Measurements from ENCODE around the gene ZNF444. TPM values are rescaled to one million over a fixed set of nuclear protein-coding genes. Genes with fewer than 3 reads are reported as not detected.

The ZNF444 gene
- total and polyA plus RNA-seq, 9 of the 15 experiments (the other 6 are each of a cell fraction or from before 2014, with no cell fraction given) = 0.39 to 40.0 (median 6.9) TPM

DNA sequence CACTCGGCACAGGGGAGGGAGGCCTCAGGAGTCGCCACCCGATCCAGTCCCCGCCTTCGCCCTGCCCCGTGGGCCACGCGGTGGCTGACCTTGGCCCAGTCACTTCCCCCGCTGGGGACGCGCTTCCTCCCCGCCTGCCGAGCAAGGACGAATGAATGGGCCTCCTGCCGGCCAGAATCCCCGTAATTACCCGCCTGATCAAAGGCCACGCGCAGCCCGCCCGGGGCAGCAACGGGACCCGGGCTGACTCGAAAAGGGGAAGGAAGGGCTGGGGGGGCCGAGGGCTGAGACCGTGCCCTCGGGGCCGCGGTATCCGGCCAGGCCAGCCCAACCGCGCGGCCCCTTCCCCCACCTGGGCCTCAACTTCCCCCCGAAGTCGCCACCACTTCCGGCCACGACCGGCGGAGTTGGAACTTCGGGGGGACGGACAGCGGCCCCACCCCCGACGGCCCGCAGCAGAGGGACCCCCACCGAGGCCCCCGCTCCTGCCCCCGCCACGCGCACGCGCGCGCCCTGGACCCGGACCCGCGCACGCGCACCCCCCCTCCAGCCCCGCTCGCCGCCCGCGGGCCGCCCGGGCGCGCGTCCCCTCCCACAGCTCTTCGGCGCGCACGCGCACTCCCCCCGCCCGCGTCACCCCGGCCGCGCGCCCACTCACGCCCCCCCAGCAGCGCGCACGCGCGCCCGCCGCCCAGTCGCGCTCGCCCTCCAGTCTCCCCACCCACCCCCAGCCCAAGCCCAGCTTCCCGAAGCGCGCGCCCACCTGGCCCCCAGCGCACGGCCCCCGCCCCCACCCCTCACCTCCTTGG lies 20.5 kb upstream of the ZNF444 start (continued):
- TF ChIP-seq, protein P1, sequence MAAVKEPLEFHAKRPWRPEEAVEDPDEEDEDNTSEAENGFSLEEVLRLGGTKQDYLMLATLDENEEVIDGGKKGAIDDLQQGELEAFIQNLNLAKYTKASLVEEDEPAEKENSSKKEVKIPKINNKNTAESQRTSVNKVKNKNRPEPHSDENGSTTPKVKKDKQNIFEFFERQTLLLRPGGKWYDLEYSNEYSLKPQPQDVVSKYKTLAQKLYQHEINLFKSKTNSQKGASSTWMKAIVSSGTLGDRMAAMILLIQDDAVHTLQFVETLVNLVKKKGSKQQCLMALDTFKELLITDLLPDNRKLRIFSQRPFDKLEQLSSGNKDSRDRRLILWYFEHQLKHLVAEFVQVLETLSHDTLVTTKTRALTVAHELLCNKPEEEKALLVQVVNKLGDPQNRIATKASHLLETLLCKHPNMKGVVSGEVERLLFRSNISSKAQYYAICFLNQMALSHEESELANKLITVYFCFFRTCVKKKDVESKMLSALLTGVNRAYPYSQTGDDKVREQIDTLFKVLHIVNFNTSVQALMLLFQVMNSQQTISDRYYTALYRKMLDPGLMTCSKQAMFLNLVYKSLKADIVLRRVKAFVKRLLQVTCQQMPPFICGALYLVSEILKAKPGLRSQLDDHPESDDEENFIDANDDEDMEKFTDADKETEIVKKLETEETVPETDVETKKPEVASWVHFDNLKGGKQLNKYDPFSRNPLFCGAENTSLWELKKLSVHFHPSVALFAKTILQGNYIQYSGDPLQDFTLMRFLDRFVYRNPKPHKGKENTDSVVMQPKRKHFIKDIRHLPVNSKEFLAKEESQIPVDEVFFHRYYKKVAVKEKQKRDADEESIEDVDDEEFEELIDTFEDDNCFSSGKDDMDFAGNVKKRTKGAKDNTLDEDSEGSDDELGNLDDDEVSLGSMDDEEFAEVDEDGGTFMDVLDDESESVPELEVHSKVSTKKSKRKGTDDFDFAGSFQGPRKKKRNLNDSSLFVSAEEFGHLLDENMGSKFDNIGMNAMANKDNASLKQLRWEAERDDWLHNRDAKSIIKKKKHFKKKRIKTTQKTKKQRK (IDR thresholded peaks at IDR 0.05; ENCODE audit: borderline replicate concordance, low read depth, low read length) = no peak
- TF ChIP-seq ZNF644 (tag; IDR thresholded peaks at IDR 0.05; ENCODE audit: low read depth) (peak; percentile 61; the same call in 1 of the 2 replicates), ZNF274 (IDR thresholded peaks at IDR 0.05; ENCODE audit: borderline replicate concordance, low read depth, low read length) (no peak), ZNF398 (CRISPR knock-in tag; IDR thresholded peaks at IDR 0.05) (no peak), HMG20A (CRISPR knock-in tag; conservative IDR thresholded peaks at IDR 0.05) (no peak), ZBED1 (IDR thresholded peaks at IDR 0.05) (no peak), STAT5A (IDR thresholded peaks at IDR 0.05; ENCODE audit: borderline replicate concordance, low read length) (no peak), ATF7 (IDR thresholded peaks at IDR 0.05) (no peak), CBX1 (IDR thresholded peaks at IDR 0.05; ENCODE audit: low read depth) (0 out of 2 replicates have a peak, but pooled peaks have one; percentile 0), HIVEP1 (CRISPR knock-in tag; IDR thresholded peaks at IDR 0.05) (no peak), ZNF408 (CRISPR knock-in tag; IDR thresholded peaks at IDR 0.05; ENCODE audit: low read depth) (no peak), FOXA3 (CRISPR knock-in tag; conservative IDR thresholded peaks at IDR 0.05 in 1 of 2, IDR thresholded peaks at IDR 0.05 in 1 of 2) (no peak), ETV1 (tag; conservative IDR thresholded peaks at IDR 0.05; ENCODE audit: low read depth) (peak; percentile 56), ESRRA (IDR thresholded peaks at IDR 0.05; ENCODE audit: borderline replicate concordance, low read depth) (peak; percentile 96)
- TF ChIP-seq, protein P2, sequence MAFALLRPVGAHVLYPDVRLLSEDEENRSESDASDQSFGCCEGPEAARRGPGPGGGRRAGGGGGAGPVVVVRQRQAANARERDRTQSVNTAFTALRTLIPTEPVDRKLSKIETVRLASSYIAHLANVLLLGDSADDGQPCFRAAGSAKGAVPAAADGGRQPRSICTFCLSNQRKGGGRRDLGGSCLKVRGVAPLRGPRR (CRISPR knock-in tag; IDR thresholded peaks at IDR 0.05) = no peak
- TF ChIP-seq, protein P3, sequence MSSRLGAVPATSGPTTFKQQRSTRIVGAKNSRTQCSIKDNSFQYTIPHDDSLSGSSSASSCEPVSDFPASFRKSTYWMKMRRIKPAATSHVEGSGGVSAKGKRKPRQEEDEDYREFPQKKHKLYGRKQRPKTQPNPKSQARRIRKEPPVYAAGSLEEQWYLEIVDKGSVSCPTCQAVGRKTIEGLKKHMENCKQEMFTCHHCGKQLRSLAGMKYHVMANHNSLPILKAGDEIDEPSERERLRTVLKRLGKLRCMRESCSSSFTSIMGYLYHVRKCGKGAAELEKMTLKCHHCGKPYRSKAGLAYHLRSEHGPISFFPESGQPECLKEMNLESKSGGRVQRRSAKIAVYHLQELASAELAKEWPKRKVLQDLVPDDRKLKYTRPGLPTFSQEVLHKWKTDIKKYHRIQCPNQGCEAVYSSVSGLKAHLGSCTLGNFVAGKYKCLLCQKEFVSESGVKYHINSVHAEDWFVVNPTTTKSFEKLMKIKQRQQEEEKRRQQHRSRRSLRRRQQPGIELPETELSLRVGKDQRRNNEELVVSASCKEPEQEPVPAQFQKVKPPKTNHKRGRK (tag; IDR thresholded peaks at IDR 0.05) = no peak
- TF ChIP-seq, protein P4, sequence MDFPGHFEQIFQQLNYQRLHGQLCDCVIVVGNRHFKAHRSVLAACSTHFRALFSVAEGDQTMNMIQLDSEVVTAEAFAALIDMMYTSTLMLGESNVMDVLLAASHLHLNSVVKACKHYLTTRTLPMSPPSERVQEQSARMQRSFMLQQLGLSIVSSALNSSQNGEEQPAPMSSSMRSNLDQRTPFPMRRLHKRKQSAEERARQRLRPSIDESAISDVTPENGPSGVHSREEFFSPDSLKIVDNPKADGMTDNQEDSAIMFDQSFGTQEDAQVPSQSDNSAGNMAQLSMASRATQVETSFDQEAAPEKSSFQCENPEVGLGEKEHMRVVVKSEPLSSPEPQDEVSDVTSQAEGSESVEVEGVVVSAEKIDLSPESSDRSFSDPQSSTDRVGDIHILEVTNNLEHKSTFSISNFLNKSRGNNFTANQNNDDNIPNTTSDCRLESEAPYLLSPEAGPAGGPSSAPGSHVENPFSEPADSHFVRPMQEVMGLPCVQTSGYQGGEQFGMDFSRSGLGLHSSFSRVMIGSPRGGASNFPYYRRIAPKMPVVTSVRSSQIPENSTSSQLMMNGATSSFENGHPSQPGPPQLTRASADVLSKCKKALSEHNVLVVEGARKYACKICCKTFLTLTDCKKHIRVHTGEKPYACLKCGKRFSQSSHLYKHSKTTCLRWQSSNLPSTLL (IDR thresholded peaks at IDR 0.05) = no peak
